ENCODE results near the gene CHAD.

Gene CHAD

DNA sequence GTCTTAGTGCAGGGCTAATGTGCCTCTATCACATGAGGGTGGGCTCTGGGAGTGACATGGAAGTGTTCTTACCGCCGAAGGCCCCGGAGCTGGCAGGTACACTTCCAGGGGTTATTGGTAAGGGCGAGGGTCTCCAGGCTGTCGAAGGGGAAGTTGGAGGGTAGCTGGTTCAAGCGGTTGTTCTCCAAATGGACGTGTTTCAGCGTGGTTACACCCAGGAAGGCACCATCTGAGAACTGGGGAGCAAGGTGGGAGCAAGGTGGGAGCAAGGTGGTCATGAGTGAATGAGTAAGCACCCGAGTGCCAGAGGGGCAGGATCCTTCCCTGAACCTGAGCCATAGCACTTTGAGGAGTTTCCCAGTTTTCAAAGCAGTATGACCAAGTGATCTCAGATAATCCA lies 3.0 kb downstream of the CHAD start:
- in situ Hi-C loops (cut with HindIII; ENCODE audit: low sequenced_read_pairs), result no loop called here
- no peak overlapping the region for H3K4me3 ChIP-seq (ENCODE audit: low read depth, low read length)
- no peak for DNase-seq (ENCODE audit: low read depth)
- TF ChIP-seq, protein P1, sequence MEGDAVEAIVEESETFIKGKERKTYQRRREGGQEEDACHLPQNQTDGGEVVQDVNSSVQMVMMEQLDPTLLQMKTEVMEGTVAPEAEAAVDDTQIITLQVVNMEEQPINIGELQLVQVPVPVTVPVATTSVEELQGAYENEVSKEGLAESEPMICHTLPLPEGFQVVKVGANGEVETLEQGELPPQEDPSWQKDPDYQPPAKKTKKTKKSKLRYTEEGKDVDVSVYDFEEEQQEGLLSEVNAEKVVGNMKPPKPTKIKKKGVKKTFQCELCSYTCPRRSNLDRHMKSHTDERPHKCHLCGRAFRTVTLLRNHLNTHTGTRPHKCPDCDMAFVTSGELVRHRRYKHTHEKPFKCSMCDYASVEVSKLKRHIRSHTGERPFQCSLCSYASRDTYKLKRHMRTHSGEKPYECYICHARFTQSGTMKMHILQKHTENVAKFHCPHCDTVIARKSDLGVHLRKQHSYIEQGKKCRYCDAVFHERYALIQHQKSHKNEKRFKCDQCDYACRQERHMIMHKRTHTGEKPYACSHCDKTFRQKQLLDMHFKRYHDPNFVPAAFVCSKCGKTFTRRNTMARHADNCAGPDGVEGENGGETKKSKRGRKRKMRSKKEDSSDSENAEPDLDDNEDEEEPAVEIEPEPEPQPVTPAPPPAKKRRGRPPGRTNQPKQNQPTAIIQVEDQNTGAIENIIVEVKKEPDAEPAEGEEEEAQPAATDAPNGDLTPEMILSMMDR (IDR thresholded peaks at IDR 0.05; ENCODE audit: low read depth, low read length, missing control alignments), result no peak

DNA sequence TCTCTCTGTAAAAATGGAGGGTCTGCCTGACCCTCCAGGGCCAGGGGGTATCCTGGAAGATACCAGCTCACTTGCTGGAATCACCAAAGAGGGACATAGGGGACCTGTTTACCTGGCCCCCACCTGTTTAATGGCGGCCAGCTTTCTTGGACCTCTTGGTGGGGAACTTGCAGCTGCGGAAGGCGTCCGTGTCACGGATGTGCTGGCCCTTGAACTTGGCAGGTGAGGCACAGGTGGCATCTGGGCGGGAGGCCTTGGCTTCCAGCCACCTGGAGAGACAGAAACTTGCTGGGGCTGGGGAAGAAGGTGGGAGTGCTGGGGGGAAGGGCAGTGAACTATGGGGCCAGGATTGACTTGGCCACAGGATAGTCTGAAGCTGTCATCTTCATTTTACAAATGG lies 3.5 kb downstream of the CHAD start:
- no peak overlapping the region for H3K4me3 ChIP-seq (ENCODE audit: low read depth, low read length)
- no peak for DNase-seq (ENCODE audit: low read depth)

DNA sequence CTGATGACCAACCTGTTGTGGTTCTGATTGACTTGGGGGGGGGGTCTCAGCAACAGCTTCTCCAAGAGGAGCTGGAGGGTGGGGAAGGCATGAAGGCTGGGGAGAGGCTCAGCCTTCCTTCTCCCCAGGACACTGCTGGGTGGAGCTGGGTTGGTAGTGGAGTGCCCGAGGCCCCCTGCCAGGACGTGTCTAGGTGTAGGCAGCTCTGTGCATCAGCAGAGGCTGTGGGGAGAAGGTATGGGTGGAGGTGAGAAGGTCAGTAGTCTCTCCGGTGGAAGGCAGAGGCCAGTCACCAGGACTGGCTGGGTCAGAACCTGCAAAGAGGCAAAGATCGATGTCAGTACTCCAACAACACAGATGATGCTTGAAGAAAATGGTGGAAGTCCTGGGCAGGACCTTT lies 3.9 kb downstream of the CHAD start:
- no peak overlapping the region for H3K4me3 ChIP-seq (ENCODE audit: low read depth, low read length)
- in situ Hi-C loops (cut with HindIII; ENCODE audit: low sequenced_read_pairs), result no loop called here
- TF ChIP-seq, protein P1 (IDR thresholded peaks at IDR 0.05; ENCODE audit: low read depth, low read length, missing control alignments), result no peak
- no peak for DNase-seq (ENCODE audit: low read depth)

More for the DNA sequence above, 3.5 kb downstream of the CHAD start:
- in situ Hi-C loops (cut with HindIII; ENCODE audit: low sequenced_read_pairs), result no loop called here
- TF ChIP-seq, protein P1 (IDR thresholded peaks at IDR 0.05; ENCODE audit: low read depth, low read length, missing control alignments), result no peak

DNA sequence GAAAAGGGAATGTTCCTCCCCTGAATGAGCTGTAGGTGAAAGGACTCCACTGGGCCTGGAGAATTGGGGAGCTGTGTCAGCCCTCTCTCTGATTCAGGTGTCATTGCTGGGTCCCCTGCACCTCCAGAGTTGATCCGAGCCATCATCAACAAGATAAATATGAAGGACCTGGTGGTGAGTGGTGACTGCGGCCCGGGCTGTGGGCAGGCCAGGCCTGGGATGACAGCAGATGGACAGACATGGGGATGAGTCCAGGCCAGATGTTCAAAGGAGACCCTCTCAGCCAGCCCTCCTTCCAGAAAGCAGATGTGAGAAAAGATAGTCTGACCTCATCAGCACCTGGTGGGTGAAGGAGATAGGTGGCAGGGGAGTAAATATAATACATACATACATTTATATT lies 4.6 kb downstream of the CHAD start:
- in situ Hi-C loops (cut with HindIII; ENCODE audit: low sequenced_read_pairs), result no loop called here
- no peak for DNase-seq (ENCODE audit: low read depth)
- TF ChIP-seq, protein P1 (IDR thresholded peaks at IDR 0.05; ENCODE audit: low read depth, low read length, missing control alignments), result no peak
- no peak overlapping the region for H3K4me3 ChIP-seq (ENCODE audit: low read depth, low read length)

- in situ Hi-C loops (cut with HindIII; ENCODE audit: low sequenced_read_pairs), result no loop called here
- H3K4me3 ChIP-seq (ENCODE audit: low read depth, low read length), result no peak overlapping the region
- TF ChIP-seq, protein P1 (IDR thresholded peaks at IDR 0.05; ENCODE audit: low read depth, low read length, missing control alignments), result no peak
- no peak for DNase-seq (ENCODE audit: low read depth)
Observed at GRCh38 chr17:50462446-50462845, 6.2 kb downstream of the CHAD start.

GRCh38 chr17:50461550-50462132 lies 7.0 kb downstream of the CHAD start:
- in situ Hi-C loops (cut with HindIII; ENCODE audit: low sequenced_read_pairs), result no loop called here
- TF ChIP-seq, protein P1 (IDR thresholded peaks at IDR 0.05; ENCODE audit: low read depth, low read length, missing control alignments), result no peak
- H3K4me3 ChIP-seq (ENCODE audit: low read depth, low read length), result no peak overlapping the region
- DNase-seq (ENCODE audit: low read depth), result no peak
